HL-60/S4 treated with phorbol 12-myristate 13-acetate at 8.2 ng/mL for 4 days and 3 days (cell line): Measurements from ENCODE around the gene CIAPIN1.

Experiments used
- in situ Hi-C: fragments of 300-500 bp; cut with MboI; formaldehyde crosslinking; loops from 2 replicates; pipeline ENCODE4 v1.15.0; 2022; ENCODE audit warnings: low sequenced_read_pairs

CIAPIN1 gene

GRCh38 chr16:57447186-57447962, at the start of gene CIAPIN1, which contains the start of gene COQ9:
Gene CIAPIN1, minus strand, starts transcription at chr16:57447385. Its CDS starts 6,457 bp downstream, at chr16:57440928.
Gene COQ9, plus strand, starts transcription at chr16:57447479. Its CDS starts 27 bp downstream, at chr16:57447506.
- in situ Hi-C loops = no loop called here

GRCh38 chr16:57493767-57494166, 46.6 kb upstream of the CIAPIN1 start:
- in situ Hi-C loops = no loop called here

- in situ Hi-C loops = no loop called here
Observed at GRCh38 chr16:57489229-57489628, 42.0 kb upstream of the CIAPIN1 start.

GRCh38 chr16:57486858-57487834, 40.0 kb upstream of the CIAPIN1 start:
- in situ Hi-C loops = no loop called here

GRCh38 chr16:57485916-57486857, 39.0 kb upstream of the CIAPIN1 start, which contains the start of gene DOK4:
Gene DOK4, minus strand, starts transcription at chr16:57486493. Its CDS starts 6,986 bp downstream, at chr16:57479507.
- in situ Hi-C loops = no loop called here

GRCh38 chr16:57485091-57485915, 38.1 kb upstream of the CIAPIN1 start:
- in situ Hi-C loops = no loop called here

- in situ Hi-C loops = no loop called here
Observed at GRCh38 chr16:57484515-57485005, 37.4 kb upstream of the CIAPIN1 start.

DNA sequence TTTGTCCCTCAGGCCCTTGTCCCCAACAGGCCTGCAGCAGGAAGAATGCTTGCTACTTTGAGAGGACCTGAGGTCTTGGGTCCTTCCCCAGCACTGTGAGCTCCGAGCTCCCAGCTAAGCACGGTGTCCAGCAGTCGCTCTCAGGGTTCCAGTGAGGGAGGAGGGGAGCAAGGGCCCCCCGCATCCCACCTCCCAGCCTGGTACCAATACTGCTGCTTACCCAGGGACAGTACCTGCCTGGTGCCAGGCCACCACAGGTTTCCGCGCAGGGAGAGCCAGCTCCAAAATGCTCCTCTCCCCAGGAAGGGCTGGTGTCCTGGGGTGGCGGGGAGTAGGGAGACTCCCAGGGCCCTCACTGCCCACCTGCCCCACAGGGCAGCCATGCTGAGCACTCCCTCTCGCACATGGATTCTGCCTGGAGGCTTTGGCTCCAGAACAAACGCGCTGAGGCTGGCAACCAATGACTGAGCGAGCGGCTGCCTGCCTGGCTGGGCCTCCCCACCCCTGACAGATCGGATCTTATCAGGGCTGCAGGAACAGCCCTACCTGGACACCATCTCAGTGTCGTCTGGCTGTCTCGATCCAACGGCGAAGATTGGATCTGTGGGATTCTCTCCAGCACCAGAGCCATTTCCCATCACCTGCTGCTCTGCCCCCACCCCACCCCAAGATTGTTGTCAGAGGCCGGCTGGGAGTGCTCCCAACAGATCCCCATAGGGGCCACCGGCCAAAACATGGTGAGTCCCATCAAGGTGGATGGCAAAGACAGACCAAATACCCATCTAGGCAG, 36.7 kb upstream of the CIAPIN1 start:
- in situ Hi-C loops = no loop called here

- in situ Hi-C loops = no loop called here
Observed at GRCh38 chr16:57482845-57483545, 35.8 kb upstream of the CIAPIN1 start.

- in situ Hi-C loops = no loop called here
Observed at GRCh38 chr16:57481421-57481820, 34.2 kb upstream of the CIAPIN1 start.

DNA sequence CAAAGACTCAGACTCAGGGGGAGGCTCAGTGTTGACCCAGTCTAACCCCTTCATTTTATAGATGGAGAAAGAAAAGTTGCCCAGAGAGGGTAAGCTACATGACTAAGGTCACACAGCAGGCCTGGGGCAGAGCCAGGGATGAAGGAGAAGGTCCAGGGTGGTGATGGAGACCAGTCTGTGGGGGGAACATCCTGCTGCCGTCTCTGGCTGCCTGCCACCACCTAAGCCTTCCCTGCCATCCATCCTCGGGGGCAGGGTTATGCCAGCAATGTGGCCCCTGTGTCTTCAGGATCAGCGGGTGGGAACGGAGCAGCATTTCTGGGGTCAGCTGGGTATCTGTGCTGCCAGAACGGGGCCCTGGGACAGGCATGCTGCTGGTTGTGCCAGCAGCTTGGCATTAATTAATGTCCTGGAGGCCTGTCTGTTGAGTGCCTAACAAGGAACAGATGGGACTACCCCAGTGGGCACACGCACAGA, 33.6 kb upstream of the CIAPIN1 start:
- in situ Hi-C loops = no loop called here

DNA sequence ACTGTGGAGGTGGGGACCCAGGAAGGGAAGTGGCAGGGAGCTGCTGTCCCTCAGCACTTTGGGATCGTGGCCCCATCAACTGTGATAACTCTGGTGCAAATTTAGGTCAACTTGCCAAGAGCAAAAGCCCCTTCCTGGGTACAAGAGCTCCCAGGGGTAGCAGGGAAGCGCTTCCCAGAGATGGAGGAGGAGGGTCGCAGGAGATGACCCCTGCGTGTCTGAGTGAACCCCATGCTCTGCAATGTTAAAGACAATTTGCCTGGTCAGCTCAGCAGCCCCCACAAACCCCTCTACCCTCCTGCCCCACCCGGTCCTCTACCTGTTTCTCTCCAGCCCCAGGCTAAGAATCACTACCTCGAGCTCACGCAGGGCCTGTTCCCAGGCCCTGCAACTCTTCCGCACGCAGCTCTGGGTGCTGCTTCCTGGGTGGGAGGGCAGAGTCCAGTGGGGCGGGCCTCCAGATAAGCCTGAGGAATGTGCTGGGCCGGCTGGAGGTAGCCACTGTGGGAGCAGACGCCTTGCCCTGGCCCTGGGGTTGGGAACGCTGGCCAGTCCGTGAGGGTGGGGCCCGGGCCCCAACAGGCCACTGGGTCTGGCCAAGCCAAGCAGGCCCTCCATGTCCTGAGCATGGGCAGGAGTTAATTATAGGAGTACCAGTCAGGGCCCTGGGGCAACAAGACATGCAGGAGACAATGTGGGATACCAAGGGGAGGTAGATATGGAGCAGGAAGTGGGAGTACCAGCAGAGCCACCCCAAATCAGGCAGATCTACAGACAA, 33.0 kb upstream of the CIAPIN1 start:
- in situ Hi-C loops = no loop called here

DNA sequence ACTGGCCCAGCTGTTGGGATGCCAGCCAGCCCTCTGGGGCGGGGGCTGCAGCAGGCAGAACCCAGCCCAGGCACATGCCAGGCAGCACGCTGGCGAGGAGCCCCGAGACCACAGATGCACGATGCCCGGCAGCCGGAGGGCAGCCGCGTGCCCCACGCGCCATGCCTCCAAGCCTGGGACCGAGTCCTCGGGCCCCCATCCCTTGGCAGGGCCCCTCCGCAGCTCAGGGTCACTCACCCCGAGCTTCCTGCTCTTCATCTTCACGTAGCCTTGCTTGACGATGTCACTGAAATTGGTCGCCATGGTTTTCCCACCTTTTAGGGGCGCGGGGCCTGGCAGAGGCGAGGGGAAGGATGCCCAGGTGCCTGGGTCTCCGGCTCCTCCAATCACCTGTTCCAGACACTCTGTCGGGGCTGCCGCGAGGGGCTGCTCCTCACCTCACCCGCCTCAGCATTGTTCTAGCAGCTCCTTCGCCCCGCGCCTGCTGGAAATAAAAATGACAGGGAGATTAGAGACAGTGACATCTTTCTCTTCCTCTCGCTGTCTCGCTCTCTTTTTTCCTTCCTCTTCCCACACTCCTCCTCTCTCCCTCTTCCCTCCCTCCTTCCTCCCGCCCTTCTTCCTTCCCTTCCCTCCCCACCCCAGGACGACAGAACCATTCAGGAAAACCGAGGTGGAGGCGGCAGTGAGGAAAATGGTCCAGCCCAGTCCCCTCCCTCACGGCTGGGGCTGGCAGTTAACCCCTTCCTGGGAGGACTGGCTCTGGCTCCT, 32.2 kb upstream of the CIAPIN1 start:
- in situ Hi-C loops = no loop called here

GRCh38 chr16:57478396-57479204, 31.4 kb upstream of the CIAPIN1 start:
- in situ Hi-C loops = no loop called here

DNA sequence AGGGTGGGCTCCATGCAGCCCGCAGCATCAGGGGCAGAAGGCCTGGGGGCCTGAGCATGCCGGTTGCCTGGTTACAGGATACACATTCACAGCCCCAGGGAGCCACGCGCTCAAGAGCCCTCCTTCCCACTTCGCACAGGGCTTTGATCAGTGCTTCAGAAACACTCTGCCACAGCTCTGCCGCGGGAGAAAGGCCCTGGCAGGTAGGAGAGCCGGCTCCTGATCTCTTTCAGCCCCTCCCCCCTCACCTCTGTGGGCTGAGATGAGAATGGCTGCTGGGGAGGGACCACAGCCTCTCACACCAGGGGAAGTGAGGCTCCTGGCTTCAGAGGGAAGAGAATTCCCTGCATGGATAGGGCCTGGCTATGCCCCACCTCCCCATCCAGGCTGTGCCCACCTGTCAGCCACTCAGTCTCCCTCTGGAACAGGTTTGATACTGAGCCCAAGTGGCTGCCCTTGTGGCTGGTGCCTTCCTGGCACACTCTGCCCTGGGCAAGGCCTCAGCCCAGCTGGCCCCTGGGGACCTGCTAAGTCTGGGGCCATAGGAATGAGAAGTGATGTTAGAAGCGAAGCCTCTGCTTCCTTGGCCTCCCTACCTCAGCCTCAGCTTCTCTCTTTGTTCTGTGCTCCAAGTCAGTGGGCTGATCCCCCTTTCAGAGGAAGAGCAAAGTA, 30.5 kb upstream of the CIAPIN1 start:
- in situ Hi-C loops = no loop called here
